Gastrocnemius medialis (tissue), 4 donors: ENCODE data around the gene ARSI. TPM values are rescaled to one million over a fixed set of nuclear protein-coding genes. Genes with fewer than 3 reads are reported as not detected.

Experiments
- ATAC-seq, 2 donors: fragments of 150-250 bp; one replicate each; pipeline ENCODE4 v1.9.1; 2016
- DNase-seq, 2 donors: peaks; one replicate each; pipeline ENCODE4 v3.0.0-alpha.2; 2019
- H3K27ac ChIP-seq, 4 donors: fragments of 200-600 bp; sonication (generic); 1 replicate in 1 of 4; 2 replicates in 3 of 4; pipeline ENCODE4 v1.5.1; 2016 to 2018; ENCODE audit warnings: mild to moderate bottlenecking in 2 of 4, moderate library complexity in 1 of 4
- H3K27me3 ChIP-seq, 3 donors: fragments of 200-600 bp; sonication (generic) in 2 of 3; 1 replicate in 1 of 3; 2 replicates in 2 of 3; pipeline versions ENCODE4 v1.5.1 to v1.6.0; 2016 to 2019; ENCODE audit warnings: mild to moderate bottlenecking in 1 of 3, moderate library complexity in 1 of 3
- H3K36me3 ChIP-seq, 2 donors: fragments of 200-600 bp; sonication (generic) in 1 of 2; one replicate each; pipeline ENCODE4 v1.5.1; 2017 to 2018
- H3K4me1 ChIP-seq, 2 donors: fragments of 200-600 bp; sonication (generic) in 1 of 2; one replicate each; pipeline ENCODE4 v1.5.1; 2016 to 2017; ENCODE audit warnings: mild to moderate bottlenecking in 2 of 2
- H3K4me3 ChIP-seq, 4 donors: fragments of 200-600 bp; sonication (generic) in 3 of 4; 1 replicate in 1 of 4; 2 replicates in 3 of 4; pipeline ENCODE4 v1.5.1; 2016 to 2019; ENCODE audit warnings: mild to moderate bottlenecking in 2 of 4
- H3K9me3 ChIP-seq, 3 donors: fragments of 200-600 bp; sonication (generic) in 2 of 3; 1 replicate in 1 of 3; 2 replicates in 2 of 3; pipeline ENCODE4 v1.5.1; 2016 to 2019
- CTCF ChIP-seq, 5 experiments: fragments of 450-650 bp in 3 of 5; fragments of 200-600 bp in 2 of 5; sonication (generic) in 2 of 5; IDR thresholded peaks in 4 of 5; conservative IDR thresholded peaks in 1 of 5; 1 replicate in 4 of 5; 2 replicates in 1 of 5; pipeline ENCODE4 v1.5.1; 2016 to 2019; ENCODE audit warnings: antibody characterized with exemption in 5 of 5, mild to moderate bottlenecking in 3 of 5, moderate library complexity in 3 of 5
- POLR2A ChIP-seq, 2 donors: fragments of 450-650 bp; IDR thresholded peaks; one replicate each; pipeline ENCODE4 v1.6.1; 2017; ENCODE audit warnings: antibody characterized with exemption in 2 of 2, mild to moderate bottlenecking in 2 of 2, moderate library complexity in 2 of 2
- in situ Hi-C, 4 donors: fragments of 200-750 bp; cut with MboI; loops; one replicate each; pipeline versions ENCODE4 v1.15.0 to v1.8.0; 2017; ENCODE audit warnings: low sequenced_read_pairs in 4 of 4
- intact Hi-C: fragments of 100-400 bp; cut with DNase I; formaldehyde crosslinking; loops from one replicate; pipeline ENCODE4 v1.15.1; 2023; ENCODE audit warnings: low total_unique reads
- total RNA-seq, 4 donors: library from RNA; depleted of rRNA; stranded (reverse); fragments of >200 nt; gene quantifications; one replicate each; pipeline versions ENCODE4 v1.1.0 to v1.2.3, GENCODE V29; 2016

ARSI gene
- total RNA-seq, 4 donors from 2014 or later = not detected

DNA sequence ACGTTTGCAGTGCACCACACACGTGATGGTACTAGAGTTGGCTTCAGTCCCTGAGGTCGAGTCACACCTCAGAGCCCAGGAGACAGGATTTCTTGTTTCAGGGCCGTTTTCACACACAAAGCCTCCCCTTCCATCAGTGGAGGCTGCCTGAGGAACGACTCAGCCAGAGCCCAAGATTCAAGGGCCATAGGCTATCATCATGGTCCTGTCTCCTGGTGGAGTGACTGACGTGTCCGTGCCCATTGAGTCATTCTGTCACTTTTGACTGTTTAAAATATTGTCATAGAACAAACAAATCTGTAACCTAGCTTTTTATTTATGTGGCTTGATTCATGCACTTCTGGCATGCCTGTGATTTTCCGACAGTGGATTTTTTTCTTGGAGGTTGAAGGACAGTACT, 41.5 kb downstream of the ARSI start:
- TF ChIP-seq CTCF (IDR thresholded peaks at IDR 0.05 in 4 of 5, conservative IDR thresholded peaks at IDR 0.05 in 1 of 5) = no peak
- no peak for DNase-seq
- no peaks in the 10 kb centered on the region for H3K36me3 ChIP-seq
- in situ Hi-C loops (no loop called here), intact Hi-C loops (no loop called here)
- no peaks in the 10 kb centered on the region for H3K9me3 ChIP-seq
- ATAC-seq = no peak
- H3K27me3 ChIP-seq = no peaks in the 10 kb centered on the region
- peaks cover 11 to 15% of the 10 kb centered on the region in 2 donors for H3K4me1 ChIP-seq
- no peak overlapping the region for H3K27ac ChIP-seq
- no peak overlapping the region for H3K4me3 ChIP-seq

DNA sequence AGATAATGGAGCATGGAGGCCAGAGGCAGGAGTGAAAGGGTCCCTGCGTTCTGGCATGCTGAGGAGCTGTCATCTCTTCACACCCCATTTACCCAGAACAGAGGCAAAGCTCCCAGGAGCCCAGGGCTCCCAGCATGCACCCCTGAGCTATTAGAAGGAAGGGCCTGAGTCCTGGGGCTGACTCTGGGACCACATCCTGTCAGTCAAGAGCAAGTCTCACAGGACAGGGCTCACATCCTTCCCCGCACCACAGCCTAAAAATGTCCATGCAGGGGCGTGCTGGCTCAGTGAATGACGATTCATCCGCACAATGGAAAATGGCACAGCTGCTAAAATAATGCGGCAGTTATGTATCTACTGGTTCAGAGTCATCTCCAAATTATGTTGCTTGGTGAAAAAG, 44.6 kb downstream of the ARSI start:
- Histone ChIP-seq H3K4me1 (peaks cover 0 to under 1% of the 10 kb centered on the region in 2 donors), H3K4me3 (no peak overlapping the region), H3K27ac (no peak overlapping the region), H3K9me3 (no peaks in the 10 kb centered on the region), H3K27me3 (no peaks in the 10 kb centered on the region), H3K36me3 (no peaks in the 10 kb centered on the region)
- ATAC-seq (no peak), DNase-seq (no peak)
- in situ Hi-C loops = no loop called here
- intact Hi-C loops = loop anchor here (5.0 kb wide), 1 partner anchor 94 kb away; no protein-coding TSS in a partner anchor
- TF ChIP-seq CTCF (IDR thresholded peaks at IDR 0.05 in 4 of 5, conservative IDR thresholded peaks at IDR 0.05 in 1 of 5) (no peak), POLR2A (IDR thresholded peaks at IDR 0.05) (no peak)

- DNase-seq = no peak
Measured at GRCh38 chr5:150257424-150257823, 45.3 kb downstream of the ARSI start.

GRCh38 chr5:150256410-150257064, 46.2 kb downstream of the ARSI start:
- no peaks in the 10 kb centered on the region for H3K27me3 ChIP-seq
- no peak for DNase-seq
- H3K9me3 ChIP-seq = no peaks in the 10 kb centered on the region
- in situ Hi-C loops = no loop called here
- intact Hi-C loops = loop anchor here (5.0 kb wide), 1 partner anchor 96 kb away; no protein-coding TSS in a partner anchor
- H3K4me3 ChIP-seq = no peak overlapping the region
- TF ChIP-seq CTCF (IDR thresholded peaks at IDR 0.05 in 4 of 5, conservative IDR thresholded peaks at IDR 0.05 in 1 of 5) (peak in 4 of 5 experiments; percentile 14 to 42 (median 22)), POLR2A (IDR thresholded peaks at IDR 0.05) (no peak)
- no peaks in the 10 kb centered on the region for H3K36me3 ChIP-seq
- ATAC-seq = no peak
- H3K27ac ChIP-seq = no peak overlapping the region
- no peaks in the 10 kb centered on the region for H3K4me1 ChIP-seq

More at GRCh38 chr5:150257424-150257823, 45.3 kb downstream of the ARSI start:
- Histone ChIP-seq H3K4me1 (no peaks in the 10 kb centered on the region), H3K27me3 (no peaks in the 10 kb centered on the region), H3K27ac (no peak overlapping the region), H3K9me3 (no peaks in the 10 kb centered on the region), H3K4me3 (no peak overlapping the region), H3K36me3 (no peaks in the 10 kb centered on the region)
- TF ChIP-seq POLR2A (IDR thresholded peaks at IDR 0.05) = no peak
- TF ChIP-seq CTCF (IDR thresholded peaks at IDR 0.05 in 4 of 5, conservative IDR thresholded peaks at IDR 0.05 in 1 of 5) = no peak
- no peak for ATAC-seq
- in situ Hi-C loops (no loop called here), intact Hi-C loops (loop anchor here (5.0 kb wide), 1 partner anchor 95 kb away; no protein-coding TSS in a partner anchor)
